ENCODE measurements around the gene HTR3C. TPM values are rescaled to one million over a fixed set of nuclear protein-coding genes. Genes with fewer than 3 reads are reported as not detected.
A peak's percentile ranks its signal among the peaks of the same experiment; 100 is the strongest.
"Not testable (repeated sequence)": the region's sequence is repeated elsewhere in the genome, so short reads cannot be mapped to it uniquely, and the experiment has no call there.

The HTR3C gene
- total RNA-seq, 2 donors from 2014 or later, result not detected

DNA sequence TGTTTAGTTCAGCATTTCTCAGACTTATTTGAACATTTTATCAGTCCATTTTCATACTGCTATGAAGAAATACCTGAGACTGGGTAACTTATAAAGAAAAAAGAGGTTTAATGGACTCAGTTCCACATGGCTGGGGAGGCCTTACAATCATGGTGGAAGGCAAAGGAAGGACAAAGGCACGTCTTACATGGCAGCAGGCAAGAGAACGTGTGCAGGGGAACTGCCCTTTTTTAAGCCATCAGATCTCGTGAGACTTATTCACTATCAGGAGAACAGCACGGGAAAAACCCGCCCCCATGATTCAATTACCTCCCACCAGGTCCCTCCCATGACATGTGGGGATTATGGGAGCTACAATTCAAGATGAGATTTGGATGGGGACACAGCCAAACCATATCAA, 27.6 kb upstream of the HTR3C start:
- ATAC-seq; intact Hi-C loops (cut with DNase I, micrococcal nuclease); DNase-seq: not testable (repeated sequence)

DNA sequence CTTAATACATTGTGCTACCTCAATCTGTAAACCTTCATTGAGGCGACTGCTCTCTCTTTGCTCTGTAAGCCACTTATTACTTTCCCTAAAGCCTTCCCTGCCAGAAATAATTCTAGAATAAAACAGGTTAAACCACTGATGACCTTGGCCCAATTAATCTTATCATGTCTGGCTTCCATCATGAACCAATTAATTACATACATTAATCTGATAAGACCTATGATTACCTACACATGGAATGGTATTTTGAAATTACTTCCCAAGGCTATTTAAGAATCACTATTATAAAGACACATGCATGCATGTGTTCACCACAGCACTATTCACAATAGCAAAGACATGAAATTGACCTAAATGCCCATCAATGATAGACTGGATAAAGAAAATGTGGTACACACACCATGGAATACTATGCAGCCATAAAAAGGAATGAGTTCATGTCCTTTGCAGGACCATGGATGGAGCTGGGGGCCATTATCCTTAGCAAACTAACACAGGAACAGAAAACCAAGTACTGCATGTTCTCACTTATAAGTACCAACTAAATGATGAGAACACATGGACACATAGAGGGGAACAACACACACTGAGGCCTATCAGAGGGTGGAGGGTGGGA, 24.5 kb upstream of the HTR3C start:
- ATAC-seq; intact Hi-C loops (cut with DNase I, micrococcal nuclease); DNase-seq: not testable (repeated sequence)

DNA sequence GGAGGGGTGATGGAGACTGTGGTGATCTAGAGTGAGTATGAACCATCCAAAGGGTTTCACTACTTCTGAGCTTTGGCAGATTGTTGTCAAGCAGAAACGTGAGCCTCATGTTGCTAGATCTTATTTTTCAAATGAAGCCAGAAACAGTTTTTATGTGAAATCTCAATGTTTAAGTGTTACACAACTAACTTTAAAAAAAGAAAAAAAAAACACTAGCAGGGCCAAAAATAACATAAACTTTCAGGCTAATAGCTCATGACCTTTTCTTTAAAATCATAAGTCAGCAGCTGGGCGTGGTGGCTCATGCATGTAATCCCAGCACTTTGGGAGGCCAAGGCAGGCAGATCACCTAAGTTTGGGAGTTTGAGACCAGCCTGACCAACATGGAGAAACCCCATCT, 23.4 kb upstream of the HTR3C start:
- intact Hi-C loops (cut with DNase I, micrococcal nuclease), result no loop called here
- DNase-seq (no peak), ATAC-seq (no peak)

DNA sequence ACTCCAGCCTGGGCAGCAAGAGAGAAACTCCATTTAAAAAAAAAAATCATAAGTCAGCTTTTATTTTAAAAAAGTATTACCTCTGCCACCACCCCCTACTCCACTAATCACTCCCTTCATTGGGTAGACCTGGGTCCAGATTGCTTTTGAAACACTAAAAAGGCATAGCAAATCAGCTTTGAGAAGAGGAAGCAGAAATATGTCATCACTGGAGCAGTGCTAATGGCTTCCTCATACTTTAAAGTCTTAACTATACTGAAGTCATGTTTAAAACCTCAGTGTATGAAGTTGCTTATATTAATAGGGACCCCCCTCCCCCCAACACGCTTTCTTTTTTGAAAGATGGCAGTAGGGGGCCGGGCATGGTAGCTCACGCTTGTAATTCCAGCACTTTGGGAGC, 22.3 kb upstream of the HTR3C start:
- intact Hi-C loops (cut with DNase I, micrococcal nuclease), result no loop called here
- ATAC-seq (no peak), DNase-seq (no peak)

DNA sequence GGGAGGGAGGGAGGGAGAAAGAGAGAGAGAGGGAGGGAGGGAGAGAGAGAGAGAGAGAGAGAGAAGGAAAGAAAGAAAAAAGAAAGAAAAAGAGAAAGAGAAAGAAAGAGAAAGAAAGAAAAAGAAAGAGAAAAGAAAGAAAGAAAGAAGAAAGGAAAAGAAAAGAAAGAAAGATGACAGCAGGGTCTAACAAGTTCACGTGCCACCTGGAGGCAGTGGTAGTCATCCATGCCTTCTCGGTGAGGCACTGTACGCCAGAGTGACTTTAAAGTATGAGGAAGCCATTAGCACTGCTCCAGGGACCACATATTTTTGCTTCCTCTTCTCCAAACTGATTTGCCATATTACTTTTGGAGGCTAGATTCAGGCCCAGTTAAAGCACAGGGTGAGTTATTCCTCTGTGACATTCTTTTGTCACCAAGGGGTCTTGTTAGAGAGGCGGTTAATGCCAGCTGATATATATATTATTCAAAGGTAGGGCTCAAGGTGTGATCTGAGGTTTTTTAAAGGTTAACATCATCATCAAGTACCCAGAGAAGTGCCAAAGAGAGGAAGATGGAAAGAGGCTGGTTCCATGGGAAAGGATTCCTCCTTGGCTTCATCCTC, 21.6 kb upstream of the HTR3C start, which contains the start of gene HTR3D:
HTR3D (plus strand) TSS at position 556 of the 606 bp plus-strand sequence; CDS start at position 556, 0 bp downstream.
- intact Hi-C loops (cut with DNase I, micrococcal nuclease), result no loop called here
- no peak for DNase-seq
- ATAC-seq, result no peak

DNA sequence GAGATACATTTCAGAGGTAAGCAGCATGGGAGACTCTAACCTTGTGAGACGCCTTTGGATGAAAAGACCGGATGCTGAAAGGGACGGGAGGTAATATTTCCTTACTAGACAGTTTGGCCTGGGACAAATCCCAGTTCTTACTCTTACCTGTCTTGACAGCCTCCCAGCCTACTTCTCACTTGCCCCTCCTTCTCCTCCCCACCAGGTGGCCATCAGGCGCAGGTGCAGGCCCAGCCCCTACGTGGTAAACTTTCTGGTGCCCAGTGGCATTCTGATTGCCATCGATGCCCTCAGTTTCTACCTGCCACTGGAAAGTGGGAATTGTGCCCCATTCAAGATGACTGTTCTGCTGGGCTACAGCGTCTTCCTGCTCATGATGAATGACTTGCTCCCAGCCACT, 15.0 kb upstream of the HTR3C start:
- DNase-seq (no peak), ATAC-seq (peak; percentile 42)
- intact Hi-C loops (cut with DNase I, micrococcal nuclease), result no loop called here

DNA sequence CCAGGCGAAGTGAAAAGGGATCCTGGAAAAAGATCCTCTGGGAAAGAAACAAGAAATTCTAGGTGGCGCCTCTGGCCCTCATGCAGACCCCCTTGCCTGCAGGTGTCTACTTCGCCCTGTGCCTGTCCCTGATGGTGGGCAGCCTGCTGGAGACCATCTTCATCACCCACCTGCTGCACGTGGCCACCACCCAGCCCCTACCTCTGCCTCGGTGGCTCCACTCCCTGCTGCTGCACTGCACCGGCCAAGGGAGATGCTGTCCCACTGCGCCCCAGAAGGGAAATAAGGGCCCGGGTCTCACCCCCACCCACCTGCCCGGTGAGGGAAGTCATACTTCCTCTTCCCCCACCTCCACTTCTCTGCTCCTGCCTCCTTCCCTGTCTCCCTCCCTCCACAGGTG, 14.5 kb upstream of the HTR3C start:
- intact Hi-C loops (cut with DNase I, micrococcal nuclease); DNase-seq; ATAC-seq: not testable (repeated sequence)

DNA sequence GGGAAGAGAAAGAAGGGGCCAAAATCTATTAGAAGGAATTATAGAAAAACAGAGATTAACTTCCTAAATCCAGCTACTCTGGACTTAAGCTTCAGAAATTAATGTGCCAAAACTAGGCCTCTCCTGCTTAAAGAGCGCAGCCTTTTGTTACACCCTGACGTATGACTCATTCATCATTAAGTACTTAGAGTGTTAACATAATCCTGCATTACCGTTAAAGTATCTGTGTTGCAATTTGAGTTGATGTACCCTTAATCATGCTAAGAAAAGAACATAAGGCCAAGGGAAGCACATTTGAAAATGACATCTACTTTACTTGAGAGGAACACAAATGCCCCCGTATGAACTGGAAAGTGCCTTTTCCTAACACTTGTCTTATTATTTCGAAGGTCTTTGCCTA, 13.4 kb upstream of the HTR3C start:
- DNase-seq (no peak), ATAC-seq (no peak)
- intact Hi-C loops (cut with DNase I, micrococcal nuclease), result no loop called here

DNA sequence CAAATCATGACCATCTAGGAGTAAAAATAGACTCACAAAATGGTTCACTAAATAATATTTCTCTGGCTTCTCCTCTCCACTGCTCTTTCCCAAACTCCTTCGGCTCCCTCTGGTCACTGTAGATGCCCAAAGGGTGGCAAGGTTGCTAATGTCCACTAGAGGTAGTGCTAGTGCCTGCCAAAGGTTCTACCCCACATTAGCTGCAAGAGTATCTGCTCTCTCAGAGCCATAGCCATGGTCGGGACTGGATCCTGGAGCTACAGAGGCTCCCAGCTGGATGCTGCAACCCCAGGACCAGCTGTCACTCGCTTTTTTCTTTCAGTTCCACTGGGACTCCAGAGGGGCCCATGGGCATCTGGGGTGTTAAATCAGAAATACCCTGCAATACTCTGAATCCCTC, 12.8 kb upstream of the HTR3C start:
- DNase-seq (no peak), ATAC-seq (peak; percentile 51)
- intact Hi-C loops (cut with DNase I, micrococcal nuclease), result no loop called here

DNA sequence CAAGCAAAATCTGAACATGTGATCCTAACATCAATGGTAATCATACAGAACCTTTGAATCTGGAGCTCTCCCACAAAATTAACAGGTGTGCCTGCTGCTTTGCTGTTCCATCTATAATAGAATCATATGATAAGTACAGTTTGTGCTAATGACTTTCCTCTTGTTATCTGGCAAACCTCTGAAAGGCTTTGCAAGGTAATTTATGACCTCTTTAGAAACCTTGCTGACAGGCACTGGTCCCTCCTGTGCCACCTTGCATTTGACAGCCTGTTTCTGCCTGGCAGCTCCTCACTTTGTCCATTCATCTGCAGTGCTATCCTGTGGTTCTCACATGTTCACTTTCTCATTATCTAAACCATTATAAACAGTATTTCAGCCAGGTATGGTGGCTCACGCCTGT, 10.2 kb upstream of the HTR3C start:
- intact Hi-C loops (cut with DNase I, micrococcal nuclease), result no loop called here
- ATAC-seq (no peak), DNase-seq (no peak)

DNA sequence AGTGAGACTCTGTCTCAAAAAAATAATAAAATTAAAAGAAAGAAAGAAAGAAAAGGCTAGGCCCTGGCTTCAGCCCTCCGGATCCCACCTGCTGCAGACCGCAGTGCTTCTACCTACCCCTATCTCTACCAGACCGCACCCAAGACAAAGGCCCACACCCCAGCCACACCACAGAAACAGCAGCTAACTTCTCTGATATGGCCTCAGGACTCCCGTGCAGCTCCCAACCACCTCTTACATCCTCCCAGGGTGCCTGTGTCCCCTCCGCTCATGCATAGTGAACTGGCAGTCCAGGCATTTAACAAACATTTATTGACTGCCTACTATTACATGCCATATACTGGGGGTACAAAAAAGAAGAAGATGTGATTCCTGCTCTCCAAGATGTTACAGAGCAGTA, 6.9 kb upstream of the HTR3C start:
- intact Hi-C loops (cut with DNase I, micrococcal nuclease), result no loop called here
- DNase-seq (no peak), ATAC-seq (no peak)

DNA sequence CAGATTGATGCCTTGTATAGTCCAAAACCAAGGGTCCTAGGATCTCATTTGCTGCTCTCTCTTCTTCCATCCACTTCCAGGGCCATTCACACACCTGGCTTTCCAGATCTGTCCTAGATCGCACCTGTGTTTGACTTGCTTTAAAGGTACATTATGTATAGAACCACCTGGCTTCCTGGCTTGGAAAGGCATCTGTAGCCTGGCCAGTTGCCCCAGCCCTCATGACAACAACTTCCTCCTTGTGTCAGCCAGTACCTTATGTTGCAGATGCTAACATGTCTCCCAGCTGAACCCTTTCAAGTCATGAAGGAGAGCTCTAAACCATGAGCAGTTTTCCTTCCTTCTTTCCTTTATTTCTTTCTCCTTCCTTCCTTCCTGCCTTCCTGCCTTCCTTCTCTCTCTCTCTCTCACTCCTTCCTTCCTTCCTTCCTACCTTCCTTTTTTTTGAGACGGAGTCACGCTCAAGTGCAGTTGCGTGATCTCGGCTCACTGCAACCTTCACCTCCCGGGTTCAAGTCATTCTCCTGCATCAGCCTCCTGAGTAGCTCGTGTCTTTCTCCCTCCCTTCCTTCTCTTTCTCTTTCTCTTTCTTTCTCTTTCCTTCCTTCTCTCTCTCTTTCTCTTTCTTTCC, 2.5 kb upstream of the HTR3C start:
- intact Hi-C loops (cut with DNase I, micrococcal nuclease), result no loop called here
- ATAC-seq, result peak; percentile 51
- DNase-seq, result peak in 1 of 2 donors; percentile 14

DNA sequence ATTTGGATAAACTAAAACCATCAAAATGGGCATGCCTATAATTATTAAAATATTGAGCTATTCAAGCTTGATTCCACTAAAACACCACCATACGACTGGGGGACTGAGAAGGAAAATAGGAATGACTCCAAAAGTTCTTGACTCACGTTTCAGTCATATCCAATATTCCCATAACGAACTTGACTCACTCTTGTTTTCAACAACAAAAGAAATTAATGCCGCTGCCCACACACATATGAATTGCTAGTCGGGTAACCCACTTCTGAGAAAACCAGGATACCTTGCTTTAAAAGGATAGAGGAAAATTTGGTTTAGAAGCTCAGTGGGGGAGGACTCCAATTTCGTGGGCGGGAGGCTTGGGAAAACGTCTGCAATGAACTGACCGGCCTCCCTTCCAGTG, 5.2 kb downstream of the HTR3C start:
- no peak for ATAC-seq
- intact Hi-C loops (cut with DNase I, micrococcal nuclease), result no loop called here
- no peak for DNase-seq

DNA sequence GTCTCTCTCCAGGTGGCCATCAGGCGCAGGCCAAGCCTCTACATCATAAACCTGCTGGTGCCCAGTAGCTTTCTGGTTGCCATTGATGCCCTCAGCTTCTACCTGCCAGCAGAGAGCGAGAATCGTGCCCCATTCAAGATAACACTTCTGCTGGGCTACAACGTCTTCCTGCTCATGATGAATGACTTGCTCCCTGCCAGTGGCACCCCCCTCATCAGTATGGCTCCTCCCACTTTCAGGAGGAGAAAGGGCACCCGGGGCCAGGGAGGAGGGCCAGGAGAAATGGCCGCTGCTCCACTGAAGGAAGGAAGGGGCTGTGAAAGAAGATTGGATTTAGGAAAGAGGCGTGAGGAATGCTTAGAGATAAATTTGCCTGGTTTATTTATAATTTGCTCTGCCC, 6.6 kb downstream of the HTR3C start:
- no peak for DNase-seq
- no peak for ATAC-seq
- intact Hi-C loops (cut with DNase I, micrococcal nuclease), result no loop called here

DNA sequence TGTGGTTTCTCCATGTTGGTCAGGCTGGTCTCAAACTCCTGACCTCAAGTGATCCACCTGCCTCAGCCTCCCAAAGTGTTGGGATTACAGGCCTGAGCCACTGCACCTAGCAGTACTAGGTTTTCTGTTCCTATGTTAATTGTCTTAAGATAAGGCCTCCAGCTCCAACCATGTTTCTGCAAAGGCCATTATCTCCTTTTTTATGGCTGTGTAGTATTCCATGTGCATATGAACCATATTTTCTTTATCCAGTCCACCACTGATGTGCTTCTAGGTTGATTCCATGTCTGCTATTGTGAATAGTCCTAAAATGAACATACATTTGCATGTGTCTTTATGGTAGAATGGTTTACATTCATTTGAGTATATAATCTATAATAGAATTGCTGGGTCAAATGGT, 9.8 kb downstream of the HTR3C start:
- intact Hi-C loops (cut with DNase I, micrococcal nuclease), result no loop called here
- ATAC-seq, result no peak
- no peak for DNase-seq

DNA sequence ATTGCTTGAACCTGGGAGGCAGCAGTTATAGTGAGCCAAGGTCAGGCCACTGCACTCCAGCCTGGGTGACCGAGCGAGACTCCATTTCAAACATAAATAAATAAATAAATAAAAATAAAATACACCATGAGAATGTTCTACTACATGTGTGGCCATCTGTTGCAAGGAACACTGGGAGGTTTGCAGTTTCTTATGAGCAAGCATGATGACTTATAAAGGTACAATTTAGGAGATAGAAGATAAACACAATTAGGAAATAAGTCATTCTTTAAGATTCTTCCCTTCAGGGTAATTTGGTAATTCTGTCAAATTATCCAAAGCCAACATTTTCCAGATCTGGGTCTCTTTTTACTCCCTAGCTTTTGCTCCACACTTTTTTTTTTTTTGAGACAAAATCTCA, 13.4 kb downstream of the HTR3C start:
- intact Hi-C loops (cut with DNase I, micrococcal nuclease), result no loop called here
- ATAC-seq (no peak), DNase-seq (no peak)

DNA sequence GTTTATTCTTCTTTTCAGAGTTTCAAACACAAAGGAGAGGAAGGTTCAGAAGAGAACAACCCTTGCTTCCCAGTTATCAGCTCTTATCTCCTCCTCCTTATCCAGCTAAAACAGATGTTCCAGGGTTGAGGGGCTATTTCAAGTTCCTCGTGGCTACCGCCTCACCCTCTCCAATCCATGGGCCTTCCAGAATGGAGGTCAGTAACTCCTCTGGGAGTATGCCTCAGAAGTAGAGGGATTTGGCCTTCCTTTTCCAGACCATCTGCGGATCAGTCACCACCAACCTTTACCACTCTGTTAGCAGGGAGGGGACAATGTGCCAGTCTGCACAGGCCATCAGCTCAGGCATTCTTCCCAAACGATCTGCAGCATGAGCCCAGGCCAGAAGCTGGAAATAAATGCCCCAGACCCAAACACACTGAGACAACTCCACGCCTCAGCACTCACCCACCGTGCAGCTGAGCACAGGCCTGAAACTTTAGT, 14.8 kb downstream of the HTR3C start:
- intact Hi-C loops (cut with DNase I, micrococcal nuclease), result no loop called here
- DNase-seq (no peak), ATAC-seq (no peak)

DNA sequence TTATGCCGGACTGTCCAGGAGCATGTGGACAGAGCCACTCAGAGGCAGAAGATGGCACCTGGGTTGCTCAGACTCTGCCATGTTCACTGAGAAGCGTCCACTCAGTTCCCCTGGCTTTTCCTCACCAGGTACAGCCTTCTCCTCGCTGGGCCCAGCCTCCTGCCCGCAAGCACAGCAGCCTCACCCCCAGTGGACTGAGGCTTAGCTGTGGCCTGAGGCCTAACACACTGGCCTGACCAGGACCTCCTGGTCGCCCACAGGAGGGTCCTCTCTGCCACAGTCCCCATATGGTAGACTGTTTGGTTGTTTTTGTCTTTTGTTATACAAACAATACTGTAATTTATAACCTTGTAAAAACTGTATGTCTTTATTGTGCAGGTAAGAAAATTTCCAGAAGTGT, 15.5 kb downstream of the HTR3C start:
- intact Hi-C loops (cut with DNase I, micrococcal nuclease), result no loop called here
- no peak for ATAC-seq
- no peak for DNase-seq

DNA sequence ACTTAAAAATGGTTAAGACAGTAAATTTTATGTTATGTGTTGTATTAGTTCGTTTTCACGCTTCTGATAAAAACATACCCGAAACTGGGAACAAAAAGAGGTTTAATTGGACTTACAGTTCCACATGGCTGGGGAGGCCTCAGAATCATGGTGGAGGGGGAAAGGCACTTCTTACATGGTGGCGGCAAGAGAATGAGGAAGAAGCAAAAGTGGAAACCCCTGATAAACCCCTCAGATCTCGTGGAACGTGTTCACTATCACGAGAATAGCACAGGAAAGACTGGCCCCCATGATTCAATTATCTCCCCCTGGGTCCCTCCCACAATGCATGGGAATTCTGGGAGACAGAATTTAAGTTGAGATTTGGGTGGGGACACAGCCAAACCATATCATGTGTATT, 18.3 kb downstream of the HTR3C start:
- DNase-seq; ATAC-seq; intact Hi-C loops (cut with DNase I, micrococcal nuclease): not testable (repeated sequence)

DNA sequence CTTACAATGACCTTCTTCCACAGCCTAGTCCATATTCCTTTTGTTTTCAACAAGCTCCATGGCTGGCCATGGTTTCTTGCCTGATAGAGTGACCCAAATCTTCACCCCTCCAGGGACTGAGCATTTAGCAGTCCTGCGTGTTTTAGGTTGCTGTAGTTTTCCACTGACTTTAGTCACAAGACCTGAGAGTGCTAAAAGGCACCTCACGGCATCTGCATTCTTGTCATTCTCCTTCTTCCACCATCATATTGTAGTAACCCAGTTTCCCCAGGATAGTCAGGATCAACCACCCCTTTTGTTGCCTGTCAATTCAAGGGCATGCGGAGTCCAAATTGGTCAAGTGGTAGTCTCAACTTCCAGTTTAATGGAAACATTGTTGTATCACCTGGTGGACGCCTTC, 20.8 kb downstream of the HTR3C start:
- DNase-seq, result no peak
- ATAC-seq, result no peak
- intact Hi-C loops (cut with DNase I, micrococcal nuclease), result no loop called here
